Skeletal muscle satellite cell (primary cell): ENCODE data around the gene FOXP1.
A peak's percentile ranks its signal among the peaks of the same experiment; 100 is the strongest.

Source experiments
- H3K27me3 ChIP-seq: 2 replicates; pipeline ENCODE4 v1.7.0; 2013; ENCODE audit warnings: low read length; ENCODE audit not compliant: control insufficient read depth, insufficient read depth
- H3K36me3 ChIP-seq: 2 replicates; pipeline ENCODE4 v1.7.0; 2013; ENCODE audit warnings: mild to moderate bottlenecking, control low read depth, low read length; ENCODE audit not compliant: insufficient read depth
- H3K4me1 ChIP-seq: 2 replicates; pipeline ENCODE4 v1.7.0; 2013; ENCODE audit warnings: low read length; ENCODE audit not compliant: control insufficient read depth, insufficient read depth
- H3K4me2 ChIP-seq: 2 replicates; pipeline ENCODE4 v1.7.0; 2013; ENCODE audit warnings: mild to moderate bottlenecking, low read length
- H3K4me3 ChIP-seq: 2 replicates; pipeline ENCODE4 v1.7.0; 2013; ENCODE audit warnings: low read length
- H3K9ac ChIP-seq: 2 replicates; pipeline ENCODE4 v1.7.0; 2013; ENCODE audit warnings: mild to moderate bottlenecking, low read depth, low read length, moderate library complexity
- H3K9me3 ChIP-seq: replicated peaks from 2 replicates; pipeline ENCODE4 v1.7.0; 2013; ENCODE audit warnings: mild to moderate bottlenecking, control low read depth, low read length

The FOXP1 gene

GRCh38 chr3:71512544-71512943, 71.0 kb downstream of the FOXP1 start:
- H3K9me3 ChIP-seq, result no peaks in the 10 kb centered on the region
- H3K4me1 ChIP-seq, result peaks cover 46% of the 10 kb centered on the region
- H3K9ac ChIP-seq, result no peak overlapping the region
- no peak overlapping the region for H3K4me3 ChIP-seq
- H3K27me3 ChIP-seq, result no peaks in the 10 kb centered on the region
- no peaks in the 10 kb centered on the region for H3K36me3 ChIP-seq
- no peak overlapping the region for H3K4me2 ChIP-seq

- Histone ChIP-seq H3K4me2 (no peak overlapping the region), H3K9ac (no peak overlapping the region), H3K27me3 (no peaks in the 10 kb centered on the region), H3K4me1 (peaks cover 46% of the 10 kb centered on the region), H3K9me3 (no peaks in the 10 kb centered on the region), H3K4me3 (no peak overlapping the region), H3K36me3 (no peaks in the 10 kb centered on the region)
Observed at GRCh38 chr3:71512000-71512399, 71.5 kb downstream of the FOXP1 start.

- Histone ChIP-seq H3K36me3 (no peaks in the 10 kb centered on the region), H3K9ac (no peak overlapping the region), H3K27me3 (no peaks in the 10 kb centered on the region), H3K4me3 (no peak overlapping the region), H3K4me1 (peaks cover 46% of the 10 kb centered on the region), H3K4me2 (no peak overlapping the region), H3K9me3 (no peaks in the 10 kb centered on the region)
Observed at GRCh38 chr3:71511446-71511845, 72.1 kb downstream of the FOXP1 start.

- Histone ChIP-seq H3K4me1 (peaks cover 46% of the 10 kb centered on the region), H3K4me2 (peak overlapping the region; percentile 35), H3K9ac (peak overlapping the region; percentile 13), H3K36me3 (no peaks in the 10 kb centered on the region), H3K27me3 (no peaks in the 10 kb centered on the region), H3K9me3 (no peaks in the 10 kb centered on the region), H3K4me3 (no peak overlapping the region)
Observed at GRCh38 chr3:71511037-71511436, 72.5 kb downstream of the FOXP1 start.

- H3K27me3 ChIP-seq, result no peaks in the 10 kb centered on the region
- no peaks in the 10 kb centered on the region for H3K36me3 ChIP-seq
- H3K9ac ChIP-seq, result peak overlapping the region; percentile 13
- no peaks in the 10 kb centered on the region for H3K9me3 ChIP-seq
- H3K4me2 ChIP-seq, result peak overlapping the region; percentile 35
- H3K4me1 ChIP-seq, result peaks cover 46% of the 10 kb centered on the region
- H3K4me3 ChIP-seq, result no peak overlapping the region
Observed at GRCh38 chr3:71510510-71510909, 73.0 kb downstream of the FOXP1 start.

GRCh38 chr3:71509066-71509465, 74.5 kb downstream of the FOXP1 start:
- Histone ChIP-seq H3K36me3 (no peaks in the 10 kb centered on the region), H3K4me2 (no peak overlapping the region), H3K27me3 (no peaks in the 10 kb centered on the region), H3K9ac (no peak overlapping the region), H3K4me1 (peaks cover 46% of the 10 kb centered on the region), H3K9me3 (no peaks in the 10 kb centered on the region), H3K4me3 (no peak overlapping the region)

GRCh38 chr3:71505767-71506350, 77.7 kb downstream of the FOXP1 start:
- Histone ChIP-seq H3K4me1 (peaks cover 40% of the 10 kb centered on the region), H3K27me3 (no peaks in the 10 kb centered on the region), H3K4me3 (no peak overlapping the region), H3K9me3 (no peaks in the 10 kb centered on the region), H3K9ac (no peak overlapping the region), H3K4me2 (no peak overlapping the region), H3K36me3 (no peaks in the 10 kb centered on the region)

GRCh38 chr3:71504250-71505036, 79.1 kb downstream of the FOXP1 start:
- H3K27me3 ChIP-seq, result no peaks in the 10 kb centered on the region
- peak overlapping the region; percentile 60 for H3K4me3 ChIP-seq
- H3K9ac ChIP-seq, result peak overlapping the region; percentile 74
- H3K9me3 ChIP-seq, result no peaks in the 10 kb centered on the region
- H3K36me3 ChIP-seq, result no peaks in the 10 kb centered on the region
- H3K4me1 ChIP-seq, result peaks cover 29% of the 10 kb centered on the region
- H3K4me2 ChIP-seq, result peak overlapping the region; percentile 83

- Histone ChIP-seq H3K9ac (peak overlapping the region; percentile 74), H3K9me3 (no peaks in the 10 kb centered on the region), H3K27me3 (no peaks in the 10 kb centered on the region), H3K4me2 (peak overlapping the region; percentile 83), H3K36me3 (no peaks in the 10 kb centered on the region), H3K4me3 (peak overlapping the region; percentile 60), H3K4me1 (peaks cover 23% of the 10 kb centered on the region)
Observed at GRCh38 chr3:71503525-71504249, 79.8 kb downstream of the FOXP1 start.

- Histone ChIP-seq H3K4me3 (no peak overlapping the region), H3K36me3 (no peaks in the 10 kb centered on the region), H3K9me3 (no peaks in the 10 kb centered on the region), H3K27me3 (no peaks in the 10 kb centered on the region), H3K9ac (no peak overlapping the region), H3K4me2 (no peak overlapping the region), H3K4me1 (peaks cover 33% of the 10 kb centered on the region)
Observed at GRCh38 chr3:71502066-71502625, 81.4 kb downstream of the FOXP1 start.

- Histone ChIP-seq H3K9me3 (no peaks in the 10 kb centered on the region), H3K27me3 (no peaks in the 10 kb centered on the region), H3K4me3 (no peak overlapping the region), H3K9ac (no peak overlapping the region), H3K36me3 (no peaks in the 10 kb centered on the region), H3K4me2 (no peak overlapping the region), H3K4me1 (peaks cover 48% of the 10 kb centered on the region)
Observed at GRCh38 chr3:71500696-71501095, 82.8 kb downstream of the FOXP1 start.
